Measurements from ENCODE around the gene MPRIP.
"Not testable (repeated sequence)": the region's sequence is repeated elsewhere in the genome, so short reads cannot be mapped to it uniquely, and the experiment has no call there.

MPRIP gene

DNA sequence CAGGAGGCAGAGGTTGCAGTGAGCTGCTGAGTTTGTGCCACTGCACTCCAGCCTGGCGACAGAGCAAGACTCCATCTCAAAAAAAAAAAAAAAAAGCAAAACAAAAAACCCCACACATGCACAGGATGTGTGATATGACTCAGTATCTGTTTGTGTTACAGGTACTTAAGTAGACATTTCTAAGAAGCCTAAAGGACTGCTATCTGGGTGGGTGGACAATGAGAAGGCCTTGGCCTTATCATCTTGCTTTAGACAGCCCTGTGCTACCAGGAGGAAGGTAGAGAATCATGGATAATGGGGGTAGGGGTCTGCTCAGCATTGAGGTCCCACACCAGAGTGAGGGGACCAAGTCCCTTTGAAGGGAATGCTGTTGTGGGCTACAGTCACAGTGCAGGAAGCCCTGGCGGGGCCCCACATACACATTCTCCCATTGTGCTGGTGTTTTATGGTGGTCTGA is 137.1 kb downstream of the MPRIP start:
- DNase-seq, result no peak
- in situ Hi-C loops (cut with HindIII; ENCODE audit: low pct_ligation_motif_present, low pct_unique_long_range_greater_than_20kb, low sequenced_read_pairs), result no loop called here

DNA sequence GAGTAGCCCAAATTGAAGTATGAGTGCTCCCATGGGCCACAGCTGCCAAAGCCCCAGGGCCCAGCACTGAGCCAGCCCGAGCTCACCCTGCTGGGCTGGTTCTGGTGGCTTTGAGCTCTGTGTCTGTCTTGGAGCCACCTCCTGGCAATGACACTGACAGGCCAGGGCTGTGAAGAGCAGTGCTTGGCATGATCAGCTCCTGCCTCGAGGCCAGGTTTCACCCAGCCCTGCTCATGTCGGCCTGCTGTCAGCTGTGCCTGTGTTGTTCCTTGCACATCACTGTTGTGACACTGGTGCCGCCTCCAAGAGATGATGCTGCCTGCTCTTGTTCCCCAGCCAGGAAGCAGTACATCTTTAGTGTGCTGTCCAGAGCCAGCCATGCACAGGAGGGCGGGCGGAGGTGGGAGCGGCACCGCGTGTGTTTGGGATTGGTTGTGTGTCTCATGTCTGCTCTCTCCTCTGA is 137.9 kb downstream of the MPRIP start:
- in situ Hi-C loops (cut with HindIII; ENCODE audit: low pct_ligation_motif_present, low pct_unique_long_range_greater_than_20kb, low sequenced_read_pairs), result no loop called here
- DNase-seq, result no peak

DNA sequence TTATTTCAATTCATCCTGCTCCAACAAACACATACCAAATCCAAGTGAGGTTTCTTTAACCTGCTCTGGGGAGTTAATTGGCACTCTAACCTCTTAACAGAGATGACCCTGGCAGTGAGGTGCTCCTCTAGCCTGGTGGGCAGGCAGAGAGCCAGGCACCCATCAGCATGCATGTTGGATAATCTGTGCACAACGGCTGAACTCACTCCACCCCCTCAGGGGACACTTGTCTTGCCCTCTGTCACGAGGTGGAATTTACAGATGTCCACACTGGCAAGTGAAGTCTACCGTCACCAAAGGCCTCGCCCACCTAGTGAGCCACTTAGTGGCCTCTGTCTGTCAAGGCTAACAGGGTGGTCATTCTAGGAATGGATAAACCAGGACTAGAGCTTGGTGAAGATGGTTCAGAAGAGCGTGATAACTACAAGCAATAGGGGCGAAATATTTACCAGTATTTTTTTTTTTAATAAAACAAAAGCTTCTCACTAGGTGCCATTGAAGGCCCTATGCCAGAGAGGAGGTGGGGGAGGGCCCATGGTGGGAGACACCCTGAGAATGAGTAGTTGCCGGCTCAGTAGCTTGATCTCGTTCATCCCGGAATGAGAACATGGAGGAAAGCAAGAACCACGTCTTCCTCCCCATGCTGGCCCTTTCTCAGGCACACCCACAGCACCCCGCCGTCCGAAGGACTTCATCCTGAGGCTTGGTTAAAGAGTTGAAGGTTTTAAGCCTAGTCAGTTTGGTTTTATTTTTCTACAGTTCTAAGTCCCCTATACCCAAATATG is 138.7 kb downstream of the MPRIP start:
- in situ Hi-C loops (cut with HindIII; ENCODE audit: low pct_ligation_motif_present, low pct_unique_long_range_greater_than_20kb, low sequenced_read_pairs), result no loop called here
- no peak for DNase-seq

DNA sequence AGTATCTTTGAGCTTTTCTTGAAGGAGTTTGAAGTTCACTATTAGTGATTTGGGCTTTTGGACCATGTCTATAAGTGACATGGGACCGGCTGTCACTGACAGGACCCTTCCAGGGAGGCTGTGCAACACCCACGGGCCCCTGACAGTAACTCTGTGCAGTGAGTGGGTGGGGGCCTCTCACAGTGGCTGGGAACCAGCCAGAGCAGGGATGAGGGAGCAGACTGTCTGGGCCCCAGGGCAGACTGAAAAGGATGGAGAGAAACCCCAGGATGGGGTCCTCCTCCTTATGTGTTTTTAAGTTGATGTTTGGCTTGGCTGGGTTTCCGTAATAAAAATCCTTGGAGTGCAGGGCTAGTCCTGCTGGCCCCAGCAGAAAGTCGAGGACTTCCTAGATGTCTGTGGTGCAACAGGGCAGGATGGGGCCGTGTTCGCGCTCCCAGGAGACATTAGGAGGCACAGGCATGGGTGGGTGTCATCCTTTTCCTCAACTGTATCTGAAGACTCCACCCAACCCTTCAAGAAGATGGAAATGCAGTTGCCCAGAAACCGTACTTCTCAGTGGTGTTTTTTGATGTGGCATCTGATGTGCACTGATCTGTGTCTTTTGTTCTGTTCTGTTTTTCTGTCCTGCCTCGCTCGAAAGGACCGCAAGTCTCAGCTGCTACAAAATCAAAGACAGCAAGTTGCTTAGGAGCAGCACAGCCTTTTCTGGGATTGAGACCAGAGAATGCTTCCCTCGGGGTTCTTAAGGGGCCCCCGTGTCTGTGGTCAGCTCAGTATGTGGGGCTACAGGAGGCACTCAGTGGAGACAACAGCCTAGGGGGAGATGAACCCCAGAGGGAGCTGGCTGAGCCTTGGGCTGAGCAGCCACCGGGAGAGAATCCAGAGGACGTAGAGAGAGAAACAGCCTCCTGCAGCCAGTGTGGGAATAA is 139.7 kb downstream of the MPRIP start:
- in situ Hi-C loops (cut with HindIII; ENCODE audit: low pct_ligation_motif_present, low pct_unique_long_range_greater_than_20kb, low sequenced_read_pairs), result no loop called here
- no peak for DNase-seq

DNA sequence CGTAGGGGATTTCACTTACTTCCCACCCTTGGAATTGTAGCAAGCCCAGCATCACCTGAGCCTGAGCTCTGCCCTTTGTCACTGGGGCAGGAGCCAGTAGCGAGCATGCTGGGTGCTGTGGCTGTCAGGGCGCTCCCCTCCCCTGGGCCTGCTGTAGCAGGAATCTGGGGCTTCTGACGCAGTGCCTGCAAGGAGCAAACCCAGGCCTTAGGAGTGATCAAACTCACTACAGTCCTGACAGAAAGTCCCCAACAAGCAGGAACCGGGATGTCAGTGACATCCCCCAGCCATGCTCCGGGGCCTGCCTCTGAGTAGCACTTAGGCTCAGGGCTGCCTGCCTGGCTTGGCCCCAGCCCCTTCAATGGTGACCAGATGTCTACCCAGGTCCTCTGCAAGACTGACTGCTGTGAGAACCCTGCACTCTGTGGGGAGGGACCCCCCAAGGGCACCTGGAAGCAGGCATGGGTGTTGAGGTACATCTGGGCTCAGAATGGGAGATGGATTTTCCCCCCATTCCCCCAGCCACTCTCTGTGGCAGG is 140.4 kb downstream of the MPRIP start:
- no peak for DNase-seq
- in situ Hi-C loops (cut with HindIII; ENCODE audit: low pct_ligation_motif_present, low pct_unique_long_range_greater_than_20kb, low sequenced_read_pairs), result no loop called here

DNA sequence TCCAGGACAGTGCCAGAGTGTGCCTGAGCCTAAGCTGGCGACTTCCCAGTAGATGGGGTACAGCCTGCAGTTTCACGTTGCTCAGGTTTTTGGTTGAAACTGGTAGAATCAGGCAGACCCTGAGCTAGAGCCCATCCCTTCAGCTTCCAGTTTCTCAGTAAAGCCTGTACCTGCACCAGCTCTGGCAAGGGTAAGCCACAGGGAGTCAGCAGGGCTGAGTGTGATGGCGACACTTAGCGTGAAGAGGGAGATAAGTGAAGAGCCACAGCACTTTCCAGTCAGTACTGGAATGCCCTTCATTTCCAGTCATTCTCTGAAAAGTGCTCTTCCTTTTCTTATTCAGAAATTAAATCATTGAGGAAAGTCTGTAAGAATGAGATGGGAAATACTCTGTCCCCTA is 141.5 kb downstream of the MPRIP start:
- in situ Hi-C loops (cut with HindIII; ENCODE audit: low pct_ligation_motif_present, low pct_unique_long_range_greater_than_20kb, low sequenced_read_pairs), result no loop called here
- DNase-seq, result no peak

DNA sequence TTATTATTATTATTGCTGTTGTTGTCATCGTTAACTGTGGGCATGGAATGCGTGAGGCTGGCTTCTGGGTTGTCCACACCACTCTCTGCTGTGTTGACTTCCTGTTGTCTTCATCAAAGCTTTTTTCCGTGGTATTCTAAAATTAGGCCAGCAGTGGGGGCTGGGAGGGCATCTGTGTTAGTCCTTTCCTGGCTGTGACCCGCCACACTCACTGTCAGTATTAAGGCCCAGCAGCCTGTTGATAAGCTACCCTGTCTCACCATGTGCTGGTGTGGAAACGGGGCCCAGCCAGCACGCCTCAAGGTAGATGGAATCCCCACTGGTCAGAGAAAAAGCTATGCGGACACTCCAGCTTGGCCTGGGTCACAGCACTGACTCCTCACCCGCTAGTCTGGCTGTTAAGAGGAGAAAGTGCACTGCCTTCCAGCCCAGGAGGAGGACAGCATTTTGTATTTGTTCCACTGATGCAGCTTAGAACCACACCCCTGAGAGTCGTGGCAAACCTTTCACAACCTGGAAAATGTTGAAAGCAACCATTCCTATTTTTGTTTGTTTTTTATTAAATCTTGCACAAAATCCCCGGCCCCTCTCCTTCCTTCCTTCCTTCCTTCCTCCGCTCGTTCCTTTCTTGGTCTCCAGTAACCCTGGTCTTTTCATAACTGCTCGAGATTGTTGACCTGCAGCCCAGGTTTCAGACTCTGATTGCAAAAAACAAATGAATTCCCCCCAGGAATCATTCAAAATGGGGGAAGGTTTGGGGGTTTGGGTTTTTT is 142.9 kb downstream of the MPRIP start:
- in situ Hi-C loops (cut with HindIII; ENCODE audit: low pct_ligation_motif_present, low pct_unique_long_range_greater_than_20kb, low sequenced_read_pairs); DNase-seq: not testable (repeated sequence)

DNA sequence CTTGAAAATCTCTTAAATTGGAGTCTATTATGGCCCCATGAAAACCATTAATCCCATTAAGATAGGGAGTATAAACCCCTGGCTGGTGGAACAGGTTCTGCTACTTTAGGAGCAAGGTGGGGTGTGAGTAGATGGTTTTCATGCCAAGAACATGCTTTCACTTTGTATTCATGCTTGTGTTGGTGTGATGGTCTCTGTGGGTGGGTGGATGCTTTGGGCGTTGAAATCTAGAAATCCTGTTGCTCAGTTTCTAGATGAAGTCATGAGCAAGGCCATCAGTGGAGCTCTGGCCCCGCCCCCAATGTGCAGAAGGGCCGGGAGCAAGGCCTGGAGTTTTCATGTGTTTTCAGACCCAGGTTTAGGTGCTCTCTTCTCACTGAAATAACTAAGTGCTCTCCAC is 143.8 kb downstream of the MPRIP start:
- DNase-seq, result no peak
- in situ Hi-C loops (cut with HindIII; ENCODE audit: low pct_ligation_motif_present, low pct_unique_long_range_greater_than_20kb, low sequenced_read_pairs), result no loop called here

DNA sequence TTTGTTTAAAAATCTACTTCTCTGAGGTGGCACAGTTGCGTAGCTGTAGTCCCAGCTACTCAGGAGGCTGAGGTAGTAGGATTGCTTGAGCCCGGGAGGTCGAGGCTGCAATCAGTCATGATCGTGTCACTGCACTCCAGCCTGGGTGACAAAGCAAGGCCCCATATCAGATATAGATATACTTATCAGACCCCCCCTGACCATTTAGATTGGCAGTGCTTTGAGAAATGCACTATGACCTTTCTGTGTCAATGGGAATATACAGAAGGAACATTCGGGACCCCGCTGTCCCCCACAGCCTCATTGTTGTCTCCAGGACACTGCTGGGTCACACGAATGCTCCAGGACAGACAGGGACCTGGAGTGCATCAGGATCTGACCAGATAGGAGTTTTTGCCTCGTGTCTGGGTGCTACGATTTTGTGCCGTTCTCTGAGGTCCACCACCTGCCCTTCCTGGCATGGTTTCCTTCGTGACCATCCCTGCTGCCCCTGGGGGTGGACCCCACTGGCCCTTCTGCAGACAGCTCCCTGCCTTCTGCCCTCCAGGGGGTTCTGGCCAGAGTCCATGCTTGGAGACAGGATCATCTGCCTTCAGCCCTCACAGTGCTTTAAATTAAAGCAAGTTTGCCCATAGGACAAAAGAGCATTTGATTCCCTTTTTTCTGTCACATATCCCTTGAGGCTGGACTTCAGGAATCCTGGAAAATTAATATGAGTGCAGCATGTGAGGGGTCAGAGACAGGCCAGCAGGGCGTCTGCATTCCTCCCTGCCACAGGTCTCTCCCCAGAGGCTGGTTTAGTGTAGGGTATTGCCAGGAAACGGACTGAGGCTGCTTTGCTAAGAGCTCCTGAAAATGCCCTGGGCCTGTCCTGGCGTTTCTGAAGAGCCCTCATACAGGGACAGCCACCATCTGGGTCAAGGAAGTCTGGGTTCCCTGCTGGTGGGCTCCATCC is 144.6 kb downstream of the MPRIP start:
- in situ Hi-C loops (cut with HindIII; ENCODE audit: low pct_ligation_motif_present, low pct_unique_long_range_greater_than_20kb, low sequenced_read_pairs), result no loop called here
- DNase-seq, result no peak

DNA sequence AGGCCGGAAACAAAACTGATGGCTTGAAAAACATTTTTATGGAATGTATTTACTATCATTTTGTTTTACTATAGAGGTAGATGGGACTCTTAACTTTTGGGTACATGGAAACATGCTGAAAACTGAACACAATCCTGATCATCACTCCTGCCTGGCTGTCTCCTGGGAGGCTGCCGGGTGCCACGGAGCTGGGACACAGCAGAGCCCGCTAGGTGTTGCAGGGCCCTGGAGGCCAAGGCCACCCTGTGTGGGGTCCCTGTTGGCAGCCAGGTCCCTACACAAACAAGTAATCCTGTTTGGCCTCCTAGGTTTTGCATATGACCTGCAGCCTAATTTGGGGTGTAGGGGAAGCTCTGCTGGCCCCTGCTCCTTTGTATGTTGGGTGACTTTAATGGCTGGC is 146.3 kb downstream of the MPRIP start:
- in situ Hi-C loops (cut with HindIII; ENCODE audit: low pct_ligation_motif_present, low pct_unique_long_range_greater_than_20kb, low sequenced_read_pairs), result no loop called here
- no peak for DNase-seq

DNA sequence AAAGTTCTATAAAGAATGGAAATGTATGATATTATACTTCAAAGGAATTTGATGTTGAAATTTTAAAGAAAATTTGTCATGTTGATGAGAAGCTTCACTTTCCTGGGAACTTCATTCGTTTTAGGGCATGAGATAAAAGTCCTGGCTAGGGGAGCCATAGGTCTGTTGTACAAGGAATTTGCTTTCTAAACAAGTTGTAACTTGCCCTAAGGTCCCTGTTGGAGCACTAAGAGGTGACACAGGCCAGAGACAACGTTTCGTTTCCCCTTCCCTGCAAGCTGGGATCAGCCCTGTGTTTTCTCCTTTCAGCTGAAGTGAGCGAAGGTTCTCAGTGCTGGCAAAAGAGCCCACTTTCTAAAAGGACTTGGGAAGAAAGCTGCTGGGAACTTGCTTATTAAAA is 147.3 kb downstream of the MPRIP start:
- DNase-seq, result no peak
- in situ Hi-C loops (cut with HindIII; ENCODE audit: low pct_ligation_motif_present, low pct_unique_long_range_greater_than_20kb, low sequenced_read_pairs), result no loop called here

DNA sequence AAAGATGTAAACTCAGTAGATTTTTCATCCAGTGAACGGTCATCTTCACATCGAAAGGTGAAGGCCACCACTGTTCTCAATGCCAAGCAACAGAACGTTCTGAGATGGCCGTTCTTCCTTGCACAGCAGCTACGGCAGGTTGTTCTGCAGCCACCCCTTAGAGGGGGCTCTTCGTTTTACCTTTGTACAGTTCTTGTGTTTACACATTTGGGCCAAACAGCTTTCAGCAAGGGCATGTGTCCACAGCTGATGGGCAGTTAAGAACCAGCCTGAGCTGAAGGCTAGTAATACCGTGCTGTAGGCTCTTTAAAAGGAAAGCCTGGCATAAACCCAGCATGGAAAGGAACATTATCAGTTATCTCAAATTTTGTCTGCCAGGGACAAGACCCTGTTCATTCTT is 147.9 kb downstream of the MPRIP start:
- DNase-seq, result no peak
- in situ Hi-C loops (cut with HindIII; ENCODE audit: low pct_ligation_motif_present, low pct_unique_long_range_greater_than_20kb, low sequenced_read_pairs), result no loop called here

DNA sequence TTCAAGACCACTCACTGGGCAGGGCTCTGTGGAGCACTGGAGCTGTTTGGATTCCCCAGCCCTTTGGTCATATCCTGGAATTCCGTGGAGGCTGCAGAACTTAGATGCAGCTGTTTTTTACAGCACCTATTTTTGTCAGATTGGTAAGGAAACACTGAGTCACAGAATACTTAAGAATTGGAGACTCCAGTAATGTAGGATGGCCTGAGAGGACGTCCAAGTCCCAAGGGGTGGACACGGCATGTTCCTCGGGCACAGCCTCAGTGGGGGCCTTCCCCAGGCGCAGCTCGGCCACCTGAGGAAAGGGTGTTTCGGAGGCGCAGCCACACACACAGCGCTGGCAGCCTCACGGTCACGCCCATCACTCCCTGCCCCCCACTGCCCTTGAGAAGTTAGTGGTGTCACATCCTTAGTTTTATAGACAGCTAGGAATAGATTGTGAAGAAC is 149.1 kb downstream of the MPRIP start:
- in situ Hi-C loops (cut with HindIII; ENCODE audit: low pct_ligation_motif_present, low pct_unique_long_range_greater_than_20kb, low sequenced_read_pairs), result no loop called here
- DNase-seq, result peak; percentile 50

DNA sequence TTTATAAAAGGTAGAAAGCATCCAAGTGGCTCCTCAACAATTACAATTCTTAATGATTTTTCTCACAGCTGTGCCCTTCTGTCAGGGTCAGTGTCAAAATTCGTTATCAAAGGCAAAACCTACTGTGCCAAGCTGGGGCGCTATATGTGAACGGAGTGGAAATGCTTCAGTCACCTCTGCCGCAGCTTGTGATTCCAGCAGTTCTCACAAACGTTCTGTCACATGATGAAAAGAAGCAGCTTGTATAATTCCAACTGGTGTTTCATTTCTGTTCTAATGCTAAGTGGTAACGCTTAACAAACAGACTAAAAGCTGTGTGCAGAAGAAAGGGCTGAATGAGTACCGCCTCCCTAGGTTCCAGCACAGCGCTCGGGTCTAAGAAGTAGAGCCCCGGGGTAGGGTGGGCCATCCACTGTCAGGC is 149.7 kb downstream of the MPRIP start:
- in situ Hi-C loops (cut with HindIII; ENCODE audit: low pct_ligation_motif_present, low pct_unique_long_range_greater_than_20kb, low sequenced_read_pairs), result no loop called here
- DNase-seq, result no peak

DNA sequence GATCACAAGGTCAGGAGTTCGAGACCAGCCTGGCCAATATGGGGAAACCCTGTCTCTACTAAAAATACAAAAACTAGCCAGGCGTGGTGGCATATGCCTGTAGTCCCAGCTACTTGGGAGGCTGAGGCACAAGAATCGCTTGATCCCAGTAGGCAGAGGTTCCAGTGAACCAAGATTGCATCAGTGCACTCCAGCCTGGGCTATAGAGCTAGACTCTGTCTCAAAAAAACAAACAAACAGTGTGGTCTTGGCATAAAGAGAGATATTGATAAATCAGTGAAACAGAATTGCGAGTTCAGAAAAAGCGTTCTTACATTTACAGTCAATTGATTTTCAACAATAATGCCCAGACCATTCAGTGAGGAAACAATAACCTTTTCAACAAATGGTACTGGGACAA is 153.2 kb downstream of the MPRIP start:
- in situ Hi-C loops (cut with HindIII; ENCODE audit: low pct_ligation_motif_present, low pct_unique_long_range_greater_than_20kb, low sequenced_read_pairs); DNase-seq: not testable (repeated sequence)

DNA sequence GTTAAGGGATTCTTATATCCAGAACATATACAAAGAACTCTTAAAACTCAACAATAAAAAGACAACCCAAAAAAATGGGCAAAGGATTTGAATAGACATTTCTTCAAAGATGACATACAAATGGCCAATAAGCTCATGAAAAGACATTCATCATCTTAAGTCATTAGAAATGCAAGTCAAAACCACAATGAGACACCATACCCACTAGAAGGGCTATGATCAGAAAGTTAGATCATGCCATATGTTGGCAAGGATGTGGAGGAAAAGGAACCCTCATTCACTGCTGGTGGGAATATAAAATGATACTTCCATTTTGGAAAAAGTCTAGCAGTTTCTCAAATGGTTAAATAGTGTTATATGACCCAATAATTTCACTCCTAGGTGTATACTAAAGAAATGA is 154.5 kb downstream of the MPRIP start:
- in situ Hi-C loops (cut with HindIII; ENCODE audit: low pct_ligation_motif_present, low pct_unique_long_range_greater_than_20kb, low sequenced_read_pairs), result no loop called here
- DNase-seq, result no peak

DNA sequence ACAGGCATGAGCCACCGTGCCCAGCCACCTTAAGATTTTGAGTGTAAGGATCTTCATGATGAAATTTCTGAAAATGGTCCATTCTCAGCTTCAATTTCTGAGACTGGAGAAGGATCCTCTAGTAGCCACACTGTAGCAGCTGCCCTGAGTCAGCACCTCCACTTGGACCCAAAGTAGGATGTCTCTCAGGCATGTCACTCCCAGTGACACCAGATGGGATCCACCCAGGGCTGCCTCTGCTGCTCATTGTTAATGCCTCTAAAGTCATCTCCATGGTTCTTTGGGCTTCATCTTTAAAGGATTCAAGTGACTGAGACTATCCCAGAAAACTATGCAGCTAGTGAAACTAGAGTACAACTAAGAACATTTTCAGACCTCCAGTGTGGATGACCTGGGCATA is 156.0 kb downstream of the MPRIP start:
- no peak for DNase-seq
- in situ Hi-C loops (cut with HindIII; ENCODE audit: low pct_ligation_motif_present, low pct_unique_long_range_greater_than_20kb, low sequenced_read_pairs), result no loop called here

Measured in ACHN (cell line).